Stimulated activated CD4-positive, alpha-beta T cell treated with anti-CD3 and anti-CD28 coated beads, Interleukin-1b, Interleukin-23, amount 100 ng/mL, for 1 hour (primary cell): Measurements from ENCODE around the gene PCSK6.

Experiments
- DNase-seq, 2 donors: peaks; one replicate each; pipeline ENCODE4 v3.0.0-alpha.2; 2020; ENCODE audit warnings: low read depth in 2 of 2

PCSK6 gene

DNA sequence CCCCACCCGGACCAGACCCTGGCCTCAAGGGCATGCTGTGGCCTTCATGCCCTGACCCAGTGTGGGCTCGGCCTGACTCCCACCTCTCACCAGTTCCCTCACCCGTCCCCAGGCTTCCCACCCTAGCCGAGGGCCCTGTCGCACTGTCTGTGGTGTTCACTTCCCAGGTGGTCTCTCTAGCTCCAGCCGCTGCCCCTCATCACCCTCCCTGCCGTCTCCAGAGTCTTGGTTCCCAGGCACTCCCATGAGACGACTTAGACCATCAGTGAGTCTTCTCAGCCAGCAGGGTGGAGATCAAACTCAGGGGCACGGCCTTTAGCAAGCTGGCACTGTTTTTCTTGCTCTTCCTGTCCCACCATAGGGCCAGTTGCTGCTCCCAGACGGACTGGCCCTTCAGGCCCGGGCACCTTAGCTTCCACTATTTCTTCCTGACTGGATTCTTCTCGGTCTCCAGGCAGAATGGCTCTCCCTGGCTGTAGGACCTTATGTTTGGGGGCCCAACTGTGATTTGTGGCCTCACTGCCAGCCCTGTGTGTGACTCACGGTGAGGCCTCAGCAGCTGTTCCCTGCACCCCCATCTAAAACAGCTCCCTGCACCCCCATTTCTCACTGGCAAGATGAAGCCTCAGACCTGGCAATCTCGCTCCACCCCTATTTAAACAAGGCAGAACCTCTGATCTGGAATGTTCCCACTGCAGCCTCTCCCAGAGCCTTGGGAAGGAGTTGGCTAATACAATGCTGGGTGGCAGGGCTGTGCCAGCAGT lies 9.4 kb upstream of the PCSK6 start:
- no peak for DNase-seq

DNA sequence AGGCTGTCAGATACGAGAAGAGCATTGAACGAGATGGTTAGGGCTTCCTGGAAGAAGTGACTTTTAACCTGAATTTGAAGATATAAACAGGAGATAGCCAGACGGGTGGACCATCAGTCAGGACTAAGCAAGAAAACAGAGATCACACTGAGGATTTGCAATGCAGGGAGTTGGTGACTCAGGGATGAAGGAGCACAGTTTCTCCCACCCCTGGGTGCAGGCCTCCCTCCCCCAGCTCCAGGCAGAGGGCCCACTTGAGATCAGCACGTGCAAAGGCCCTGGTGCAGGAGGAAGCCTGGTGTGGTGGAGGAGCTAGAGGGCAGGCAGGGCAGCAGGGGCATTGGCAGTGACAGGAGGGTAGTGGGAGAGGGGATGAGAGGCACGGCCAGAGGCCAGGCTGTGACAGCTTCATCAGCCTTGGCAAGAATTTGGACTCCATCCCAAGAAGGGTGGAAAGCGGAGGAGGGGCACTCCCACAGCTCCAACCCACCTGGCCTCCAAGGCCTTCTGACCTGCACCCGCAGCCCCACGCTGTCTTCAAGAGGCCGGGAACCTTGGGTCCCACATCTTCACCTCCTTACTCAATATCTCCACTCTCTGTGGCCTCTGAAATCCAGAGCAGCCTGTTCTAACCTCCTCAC lies 8.7 kb upstream of the PCSK6 start:
- no peak for DNase-seq

DNA sequence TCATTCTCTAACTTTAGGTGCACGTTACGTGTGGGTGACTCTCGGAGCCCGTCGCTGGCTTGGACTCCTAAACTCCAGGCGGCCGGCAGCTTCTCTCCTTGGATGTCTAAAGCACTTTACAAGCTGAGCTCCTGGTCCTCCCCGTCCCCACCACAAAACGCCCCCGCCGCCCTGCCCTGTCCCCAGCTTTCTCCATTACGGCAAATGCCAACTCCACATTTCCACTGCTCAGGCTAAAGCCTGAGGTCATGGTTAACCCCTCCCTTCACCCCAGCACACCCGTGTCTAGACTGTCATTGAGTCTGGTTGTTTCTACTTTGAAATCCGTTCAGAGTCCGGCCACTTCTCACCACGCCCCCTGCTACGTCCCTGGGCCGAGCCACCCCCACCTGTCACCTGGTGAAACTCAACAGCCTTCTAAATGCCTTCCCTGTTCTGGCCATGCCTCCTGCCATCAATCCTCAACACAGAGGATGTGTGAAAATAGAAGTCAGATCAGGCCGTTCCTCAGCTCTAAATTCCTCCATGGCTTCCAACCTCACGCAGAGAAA lies 8.1 kb upstream of the PCSK6 start:
- no peak for DNase-seq

DNA sequence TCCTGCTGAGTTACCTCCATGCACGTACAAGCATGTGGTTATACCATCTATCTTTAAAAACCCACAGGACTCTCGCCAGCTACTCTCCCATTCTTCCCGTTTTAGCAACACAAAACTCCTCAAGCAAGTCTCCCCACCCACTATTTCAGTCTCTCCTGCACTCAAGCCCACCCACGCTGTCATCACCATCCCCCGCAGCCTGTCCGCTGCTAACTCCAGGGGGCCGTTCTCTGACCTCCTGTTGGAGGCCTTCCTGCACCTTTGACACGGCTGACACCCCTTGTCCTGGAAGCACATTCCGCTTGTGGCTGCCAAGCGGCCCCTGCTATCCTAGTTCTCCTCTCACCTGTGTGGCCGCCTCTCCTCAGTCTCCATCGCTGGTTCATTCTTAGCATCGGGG lies 7.5 kb upstream of the PCSK6 start:
- no peak for DNase-seq

DNA sequence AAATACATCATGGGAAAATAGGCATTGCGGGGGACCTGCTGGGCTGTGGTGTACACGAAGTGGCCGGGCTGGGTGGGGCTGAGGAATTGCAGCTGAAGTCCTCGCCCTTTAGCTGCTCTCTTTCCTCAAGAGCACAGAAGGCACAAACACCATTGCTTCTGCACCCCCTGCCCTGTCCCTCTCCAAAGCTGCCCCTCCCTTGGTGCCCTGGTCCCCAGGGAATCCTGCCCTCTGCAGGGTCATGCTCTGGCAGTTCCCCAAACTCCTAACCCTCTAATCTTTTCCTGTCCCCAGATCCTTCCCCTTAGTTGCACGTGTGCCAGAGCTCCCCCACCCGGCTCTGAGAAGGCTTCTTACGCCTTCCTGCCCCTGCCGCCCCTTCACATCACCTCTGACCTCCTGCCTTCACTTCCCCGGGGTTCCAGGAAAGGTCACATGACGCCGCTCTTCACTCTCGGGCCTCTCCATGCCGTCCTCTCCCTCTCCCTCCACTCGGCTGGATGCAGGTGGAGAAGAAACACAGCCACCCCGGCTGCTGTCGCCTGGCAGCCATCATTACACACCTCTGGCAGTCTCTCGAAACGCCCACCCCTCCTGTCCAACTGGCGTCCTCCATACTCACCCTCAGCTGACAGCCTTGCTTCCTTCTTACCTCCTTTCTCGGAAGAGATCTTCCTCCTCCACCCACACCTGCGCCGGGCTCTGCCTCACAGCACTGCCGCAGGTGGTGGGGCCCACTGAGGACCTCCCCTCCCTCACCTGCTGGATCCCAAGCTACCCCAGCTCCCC lies 6.9 kb upstream of the PCSK6 start:
- DNase-seq = no peak

DNA sequence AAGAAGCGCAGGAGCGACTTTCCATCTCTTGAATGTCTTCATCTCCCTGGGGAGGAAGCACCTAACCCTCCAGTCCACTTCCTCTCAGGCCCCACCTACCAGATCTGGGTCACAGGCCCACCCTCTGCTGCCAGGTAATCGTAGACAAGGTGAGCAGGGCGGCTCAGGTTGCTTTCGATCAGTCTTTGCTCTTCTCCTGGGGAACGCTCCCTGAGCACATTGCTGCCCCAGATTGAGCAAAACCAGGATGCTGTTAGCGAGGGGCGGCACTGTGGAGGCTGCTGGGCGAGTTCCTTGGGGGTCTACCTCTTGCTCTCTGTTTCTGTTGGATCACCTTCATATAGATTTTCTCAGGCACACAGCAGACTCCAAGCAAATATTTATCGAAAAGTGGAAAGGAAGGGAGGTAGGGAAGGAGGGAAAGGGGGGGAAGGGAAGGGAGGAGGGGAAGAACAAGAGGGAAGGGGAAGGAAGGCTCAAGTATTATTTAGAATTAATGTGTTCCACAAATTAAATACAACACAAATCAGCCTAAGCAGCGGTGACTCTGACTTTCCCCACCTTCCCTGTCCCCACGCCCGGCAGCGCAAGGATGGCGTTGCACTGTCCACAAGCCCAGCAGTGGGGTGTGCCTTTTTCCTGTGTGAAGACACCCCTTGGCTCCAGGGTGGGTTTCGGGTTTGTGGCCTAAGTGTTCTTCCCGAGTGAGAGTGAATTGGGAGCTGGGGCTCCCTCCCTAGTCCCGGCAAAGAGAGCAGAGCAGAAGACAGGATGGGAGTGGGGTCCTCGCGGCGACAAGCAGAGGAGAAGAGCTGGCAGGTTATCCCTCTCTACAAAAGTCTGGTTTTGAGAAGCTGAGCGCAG lies 6.1 kb upstream of the PCSK6 start:
- no peak for DNase-seq

DNA sequence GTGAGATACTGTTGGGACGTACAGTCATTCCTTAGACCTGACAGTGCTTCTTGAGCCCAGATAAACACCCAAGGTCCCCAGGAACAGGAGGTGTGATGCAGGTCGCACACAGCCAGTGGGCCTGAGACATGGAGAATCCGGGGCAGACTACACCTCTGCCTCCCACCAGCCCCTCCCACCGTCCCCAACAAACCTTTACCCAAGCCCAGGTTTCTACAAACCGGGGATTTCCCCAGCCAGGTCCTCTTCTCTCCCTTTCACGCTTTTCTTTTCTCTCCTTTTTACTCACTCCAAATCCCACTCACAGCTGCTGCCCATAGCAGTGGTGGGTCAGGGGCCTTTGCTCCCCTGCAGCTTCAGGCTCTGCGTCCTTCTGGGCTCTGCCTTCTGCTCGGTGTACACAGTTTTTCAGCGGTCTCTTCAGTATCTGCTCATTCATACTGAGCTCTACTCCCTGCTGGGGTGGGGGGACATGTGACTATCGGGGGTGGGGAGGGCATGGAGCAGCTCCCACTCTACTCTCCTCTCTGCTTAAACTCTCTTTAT lies 4.8 kb upstream of the PCSK6 start:
- DNase-seq = no peak

DNA sequence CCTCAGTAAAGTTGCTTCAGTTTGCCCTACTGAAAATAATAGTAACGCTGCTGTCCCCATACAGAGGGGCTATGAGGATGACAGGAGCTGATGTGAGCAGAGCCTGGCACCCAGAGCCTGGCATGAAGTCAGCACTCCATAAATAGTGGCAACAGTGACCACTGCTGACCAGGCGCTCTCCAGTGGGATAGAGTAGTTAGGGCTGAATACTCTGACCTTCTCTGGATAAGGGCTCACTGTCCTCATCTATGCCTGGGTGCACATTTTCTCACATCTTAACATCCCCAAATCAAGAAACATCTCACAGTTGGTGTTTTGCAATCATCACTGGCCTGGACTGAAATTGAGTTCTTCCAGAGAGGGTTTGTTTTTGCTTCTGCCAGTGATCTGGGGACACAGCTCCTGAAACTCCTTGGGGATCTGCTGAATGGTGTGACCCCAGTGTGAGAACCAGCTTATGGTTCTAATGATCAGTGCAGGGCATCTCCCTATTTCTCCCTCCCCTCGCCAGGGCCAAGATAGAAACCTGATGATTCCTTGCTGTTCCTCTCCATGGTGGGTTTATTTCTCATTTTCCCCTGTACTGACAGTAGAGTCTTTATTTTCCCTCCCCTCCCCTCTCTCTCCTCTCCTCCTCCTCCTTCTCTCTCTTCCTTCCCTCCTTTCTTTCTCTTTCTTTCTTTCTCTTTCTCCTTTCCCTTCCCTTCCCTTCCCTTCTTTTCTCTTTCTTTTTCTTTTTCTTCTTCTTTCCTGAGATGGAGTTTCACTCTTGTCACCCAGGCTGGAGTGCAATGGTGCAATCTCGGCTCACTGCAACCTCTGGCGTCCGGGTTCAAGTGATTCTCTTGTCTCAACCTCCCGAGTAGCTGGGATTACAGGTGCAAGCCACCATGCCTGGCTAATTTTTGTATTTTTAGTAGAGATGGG lies 3.5 kb upstream of the PCSK6 start:
- DNase-seq = no peak

DNA sequence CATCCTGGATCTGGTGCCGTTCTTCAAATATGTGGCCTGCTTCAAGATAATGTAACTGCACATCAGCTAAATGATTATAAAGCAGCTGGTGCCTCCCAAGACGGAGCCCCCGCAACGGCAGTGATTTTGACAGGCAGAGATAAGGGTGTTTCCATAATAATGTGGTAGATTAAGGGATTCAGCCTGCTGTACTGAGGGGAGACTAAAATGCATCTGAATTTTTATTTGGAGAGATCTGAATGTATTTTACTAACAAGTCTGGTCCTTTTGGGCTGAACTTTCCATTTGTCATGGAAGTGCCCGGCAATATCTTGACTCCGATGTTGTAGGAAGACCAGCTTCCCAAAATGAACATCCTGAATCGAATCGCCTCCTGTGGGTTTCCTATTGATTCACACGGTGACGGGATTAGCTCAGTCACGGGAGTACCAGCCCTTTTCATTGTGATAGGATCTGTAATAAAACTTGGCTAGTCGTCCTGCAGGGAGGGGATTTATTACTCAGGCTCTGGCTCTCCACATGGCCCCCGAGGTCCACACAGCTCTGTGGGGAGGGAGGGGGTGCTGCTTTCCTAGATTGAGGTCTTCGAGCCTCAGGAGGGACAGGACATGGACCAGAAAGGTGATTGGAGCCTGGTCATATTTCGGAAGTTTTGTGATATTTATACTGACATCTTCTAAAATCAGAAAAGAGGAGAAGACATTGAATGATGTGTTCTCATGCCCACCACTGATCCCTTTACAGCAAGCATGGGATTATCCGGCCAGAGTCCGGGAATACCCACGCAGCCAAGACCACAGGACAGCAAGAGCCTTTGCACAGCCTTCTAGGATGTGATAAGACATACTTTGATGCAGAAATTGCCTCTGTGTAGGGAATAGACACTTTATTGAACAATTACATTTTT lies 2.5 kb upstream of the PCSK6 start:
- DNase-seq = no peak

DNA sequence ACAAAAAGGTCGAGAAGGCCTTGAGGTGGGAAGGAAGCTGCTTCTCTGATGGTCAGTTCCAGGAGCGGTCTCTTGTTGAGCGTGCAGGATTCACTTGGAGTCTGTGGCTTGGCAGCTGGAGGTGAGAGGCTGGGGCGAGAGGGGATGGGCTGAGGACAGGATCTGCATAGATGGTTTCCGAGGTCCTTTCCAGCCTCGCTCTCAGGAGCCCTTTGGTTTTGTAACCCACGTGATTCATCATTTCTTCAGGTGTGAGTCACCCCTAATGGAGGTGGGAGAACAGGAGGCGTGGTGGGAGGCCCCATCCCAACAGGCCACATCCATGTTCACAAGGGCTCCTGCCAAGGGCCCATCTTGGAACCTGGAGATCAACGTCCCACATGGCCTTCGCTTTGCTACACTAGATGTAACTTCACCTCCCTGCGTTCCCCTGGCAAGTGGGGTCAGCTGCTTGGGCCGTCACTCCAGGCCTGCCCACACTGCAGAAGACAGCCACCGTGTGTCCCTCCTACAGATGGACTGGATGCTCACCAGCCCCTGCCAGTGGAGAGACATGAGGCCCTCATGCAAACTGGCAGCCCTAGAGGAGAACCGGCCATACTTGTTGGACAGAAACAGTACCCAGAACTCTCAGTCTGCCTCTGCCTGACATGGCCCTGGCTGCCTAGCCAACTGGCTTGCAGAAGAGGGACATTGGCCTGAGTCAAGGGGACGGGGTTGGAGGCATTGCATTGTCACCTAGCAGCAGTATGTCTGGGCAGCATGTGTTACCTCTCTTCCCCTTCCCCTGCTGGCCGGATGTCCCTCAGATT lies 1.6 kb upstream of the PCSK6 start:
- DNase-seq = no peak

DNA sequence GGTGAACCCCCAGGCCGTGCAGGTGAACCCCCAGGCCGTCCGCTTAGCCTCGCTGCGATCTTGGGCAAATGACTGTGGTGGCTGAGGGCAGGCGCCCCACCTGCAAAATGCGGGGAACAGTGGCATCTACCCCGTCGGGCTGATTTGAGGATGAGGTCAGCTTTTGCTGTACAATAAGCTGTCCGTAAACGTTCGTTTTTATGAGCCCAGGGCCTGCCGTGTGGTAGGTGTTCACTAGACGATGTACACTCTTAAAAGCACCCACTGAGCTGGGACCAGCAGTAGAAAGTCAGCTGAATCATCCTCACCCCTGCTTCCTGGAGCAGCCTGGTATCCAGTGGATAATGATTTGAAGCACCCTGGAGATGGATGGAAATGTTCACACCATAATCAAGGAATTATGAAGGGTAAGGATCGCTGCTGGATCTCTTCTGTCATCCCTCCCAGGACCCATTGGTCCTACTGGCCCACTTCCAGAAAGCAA lies 943 bp upstream of the PCSK6 start:
- no peak for DNase-seq

DNA sequence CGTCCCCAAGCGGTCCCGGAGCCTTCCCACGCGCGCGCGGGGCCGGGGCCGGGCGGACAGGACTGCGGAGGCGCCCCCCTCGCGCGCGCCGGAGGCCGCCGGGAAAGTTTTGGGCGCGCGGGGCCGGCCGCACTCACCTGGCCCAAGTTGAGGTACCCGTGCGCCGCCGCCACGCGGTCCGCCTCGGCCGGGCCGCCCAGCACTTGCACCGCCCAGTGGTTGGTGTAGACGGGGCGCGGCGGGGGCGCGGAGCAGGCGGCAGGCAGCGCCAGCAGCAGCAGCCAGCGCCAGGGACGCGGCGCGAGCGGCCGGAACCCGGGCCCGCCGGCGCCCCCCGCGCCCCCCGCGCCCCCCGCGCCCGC lies 289 bp downstream of the PCSK6 start:
- no peak for DNase-seq

DNA sequence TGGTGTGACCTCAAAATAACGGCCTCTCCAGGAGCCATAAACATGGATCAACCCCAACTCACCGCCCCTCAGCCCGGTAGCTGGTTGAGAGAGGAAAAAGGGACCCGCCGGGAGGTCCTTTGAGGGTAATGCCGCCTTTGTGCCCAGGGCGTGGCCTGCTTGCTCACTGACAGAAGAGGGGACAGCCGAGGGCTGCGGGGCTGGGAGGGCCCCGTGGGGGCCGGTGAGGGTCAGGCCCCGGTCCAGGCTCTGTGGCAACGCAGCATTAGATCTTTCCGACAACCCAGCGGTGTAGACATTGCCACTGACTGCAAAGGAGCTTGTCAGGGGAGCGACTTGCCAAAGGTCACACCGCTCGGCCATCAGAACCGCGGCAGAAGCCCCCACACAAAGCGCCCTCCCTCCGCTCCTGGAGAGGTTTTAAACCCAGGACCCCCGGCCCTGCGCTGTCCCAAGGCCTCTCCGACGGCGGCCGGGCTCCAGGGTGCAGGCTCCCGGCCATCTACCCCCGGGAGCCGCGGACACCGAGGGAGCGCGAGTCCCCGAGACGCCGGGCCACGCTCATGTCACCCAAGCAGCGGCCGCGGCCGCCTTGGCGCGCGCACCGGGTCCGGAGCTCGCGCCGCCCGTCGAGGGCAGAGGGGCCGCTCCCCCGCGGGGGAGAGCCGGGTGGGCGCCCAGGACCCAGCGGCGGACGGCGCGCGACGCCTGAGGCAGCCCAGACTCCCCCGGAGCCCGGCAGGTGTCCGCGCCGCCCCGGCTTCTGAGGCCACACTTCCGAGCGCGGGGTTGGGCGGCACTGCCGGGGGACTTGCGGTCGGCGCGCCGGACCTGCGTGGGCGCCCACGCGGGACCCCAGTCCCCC lies 975 bp downstream of the PCSK6 start:
- DNase-seq = no peak

DNA sequence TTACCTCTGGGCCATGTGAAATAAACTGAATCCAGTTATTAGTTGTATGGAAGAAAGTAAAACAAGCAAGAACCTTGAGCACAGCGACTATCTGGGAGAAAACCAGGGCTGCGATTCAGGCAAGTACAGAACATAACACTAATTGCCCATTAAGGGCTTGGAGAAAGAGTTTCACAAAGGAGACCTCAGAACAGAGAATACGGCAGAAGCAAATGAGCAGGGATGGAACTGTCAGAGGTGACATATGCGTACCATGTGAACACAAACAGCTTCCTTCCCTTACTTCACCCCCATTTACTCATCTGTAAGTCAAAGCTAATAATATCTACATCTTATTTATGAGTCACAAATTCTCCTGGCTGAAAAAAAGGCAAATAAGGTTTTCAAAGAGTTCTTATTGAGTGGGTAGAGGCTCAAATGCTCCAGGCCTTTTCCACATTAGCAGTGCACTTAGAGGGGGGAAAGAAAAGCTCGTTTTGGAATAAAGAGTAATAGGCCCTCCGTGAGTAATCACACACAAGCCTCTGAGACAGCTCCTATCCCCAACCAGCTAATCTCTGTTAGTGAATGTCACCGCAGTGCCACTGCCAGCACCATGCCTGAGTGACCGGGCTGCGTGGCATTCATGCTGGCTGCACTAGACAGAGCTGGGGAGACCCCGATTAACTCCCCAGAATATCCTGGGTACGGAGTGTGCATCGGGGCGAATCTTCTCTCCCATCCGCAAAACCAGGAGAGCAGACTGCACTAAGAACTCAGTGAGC lies 2.6 kb downstream of the PCSK6 start:
- no peak for DNase-seq

DNA sequence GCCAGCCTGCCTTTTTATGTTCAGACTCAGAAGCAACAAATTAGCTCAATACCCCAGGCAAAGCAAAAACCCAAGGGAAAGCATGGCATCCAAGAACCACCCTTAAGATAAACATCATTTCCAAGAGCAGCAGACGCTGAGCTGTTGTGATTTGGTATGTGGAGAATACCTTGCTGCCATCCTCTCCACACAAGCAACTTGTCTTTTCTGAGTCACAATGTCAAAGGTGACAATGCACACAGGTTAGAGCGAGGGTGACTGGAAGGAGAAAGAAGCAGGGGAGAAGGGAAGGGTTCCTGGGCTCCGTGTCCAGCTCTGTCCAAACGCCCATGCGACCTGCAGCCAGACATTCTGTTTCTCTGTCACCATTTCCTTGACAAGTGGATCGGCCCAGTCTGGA lies 6.0 kb downstream of the PCSK6 start:
- DNase-seq = no peak
